Gastroesophageal sphincter (tissue), 4 donors: ENCODE measurements around the gene PANK4. TPM values are rescaled to one million over a fixed set of nuclear protein-coding genes. Genes with fewer than 3 reads are reported as not detected.

Experiments
- ATAC-seq: fragments of 150-250 bp; one replicate; pipeline ENCODE4 v1.9.1; 2016; ENCODE audit warnings: mild to moderate bottlenecking, moderate library complexity
- H3K27ac ChIP-seq, 4 donors: fragments of 200-600 bp; sonication (generic) in 3 of 4; 1 replicate in 3 of 4; 2 replicates in 1 of 4; pipeline ENCODE4 v1.5.1; 2016 to 2019
- H3K27me3 ChIP-seq: fragments of 200-600 bp; sonication (generic); one replicate; pipeline ENCODE4 v1.5.1; 2019
- H3K36me3 ChIP-seq, 2 donors: fragments of 200-600 bp; sonication (generic); one replicate each; pipeline ENCODE4 v1.5.1; 2019; ENCODE audit warnings: control low read depth in 1 of 2
- H3K4me1 ChIP-seq, 3 donors: fragments of 200-600 bp; sonication (generic); 1 replicate in 2 of 3; 2 replicates in 1 of 3; pipeline ENCODE4 v1.5.1; 2016 to 2019; ENCODE audit warnings: control low read depth in 2 of 3
- H3K4me3 ChIP-seq, 2 donors: fragments of 200-600 bp; sonication (generic); one replicate each; pipeline ENCODE4 v1.5.1; 2019; ENCODE audit warnings: mild to moderate bottlenecking in 1 of 2, moderate library complexity in 1 of 2
- H3K9me3 ChIP-seq, 3 donors: fragments of 200-600 bp; sonication (generic); one replicate each; pipeline ENCODE4 v1.5.1; 2017 to 2019; ENCODE audit warnings: control low read depth in 2 of 3
- EP300 ChIP-seq: sonication (generic); formaldehyde crosslinking; IDR thresholded peaks from one replicate; pipeline ENCODE4 v1.6.1; 2017; ENCODE audit warnings: antibody characterized with exemption, mild to moderate bottlenecking
- POLR2A ChIP-seq, 2 donors: fragments of 450-650 bp; IDR thresholded peaks; one replicate each; pipeline ENCODE4 v1.6.1; 2017; ENCODE audit warnings: antibody characterized with exemption in 2 of 2, mild to moderate bottlenecking in 2 of 2, moderate library complexity in 1 of 2
- POLR2AphosphoS5 ChIP-seq: sonication (generic); formaldehyde crosslinking; IDR thresholded peaks from one replicate; pipeline ENCODE4 v1.6.1; 2017; ENCODE audit warnings: antibody characterized with exemption
- WGBS, 2 donors: methylation state at CpG; one replicate each; pipeline ENCODE4 v1.1.5; 2018; ENCODE audit warnings: low coverage in 1 of 2; 5-methylcytosine and 5-hydroxymethylcytosine counted together
- total RNA-seq, 4 donors: library from RNA; depleted of rRNA; stranded (reverse); fragments of >200 nt; gene quantifications; one replicate each; pipeline ENCODE4 v1.1.0, GENCODE V29; 2016
- TF ChIP-seq, protein P1 (sequence below), 4 experiments: fragments of 200-600 bp in 2 of 4; fragments of 450-650 bp in 2 of 4; sonication (generic) in 1 of 4; IDR thresholded peaks; one replicate each; pipeline ENCODE4 v1.5.1; 2017 to 2019; ENCODE audit warnings: antibody characterized with exemption in 4 of 4, mild to moderate bottlenecking in 2 of 4, moderate library complexity in 2 of 4

PANK4 gene
- total RNA-seq, 4 donors from 2014 or later: 32.6 to 46.8 (median 34.0) TPM

DNA sequence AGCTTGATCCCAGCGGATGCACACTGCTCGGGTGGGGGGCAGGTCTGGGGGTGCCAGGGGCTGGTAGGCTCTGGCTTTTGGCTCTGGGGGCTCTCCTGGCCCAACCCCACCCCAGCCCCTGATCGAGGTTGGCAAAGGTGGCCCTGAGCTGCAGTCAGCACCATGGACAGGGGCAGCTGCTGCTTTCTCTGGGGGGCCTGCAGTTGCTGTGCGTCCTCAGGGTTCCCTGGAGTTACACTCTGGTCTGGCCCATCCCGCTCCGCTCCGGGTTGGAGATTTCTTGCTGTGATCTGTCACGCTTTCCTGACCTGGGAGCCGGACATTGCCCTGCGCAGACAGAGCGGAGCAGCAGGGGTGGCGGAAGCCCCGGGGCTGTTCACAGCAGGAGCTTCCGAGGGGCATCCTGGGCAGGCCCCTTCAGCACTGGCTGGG, 58.3 kb downstream of the PANK4 start:
- ATAC-seq: no peak
- peaks cover 0 to 4% (median 0%) of the 10 kb centered on the region in 3 donors for H3K4me1 ChIP-seq
- WGBS, 2 donors: no CpG with 5 or more reads among the region's 14 CpGs
- TF ChIP-seq EP300 (no peak), POLR2A (IDR thresholded peaks at IDR 0.05) (no peak), POLR2AphosphoS5 (no peak)
- TF ChIP-seq, protein P1, sequence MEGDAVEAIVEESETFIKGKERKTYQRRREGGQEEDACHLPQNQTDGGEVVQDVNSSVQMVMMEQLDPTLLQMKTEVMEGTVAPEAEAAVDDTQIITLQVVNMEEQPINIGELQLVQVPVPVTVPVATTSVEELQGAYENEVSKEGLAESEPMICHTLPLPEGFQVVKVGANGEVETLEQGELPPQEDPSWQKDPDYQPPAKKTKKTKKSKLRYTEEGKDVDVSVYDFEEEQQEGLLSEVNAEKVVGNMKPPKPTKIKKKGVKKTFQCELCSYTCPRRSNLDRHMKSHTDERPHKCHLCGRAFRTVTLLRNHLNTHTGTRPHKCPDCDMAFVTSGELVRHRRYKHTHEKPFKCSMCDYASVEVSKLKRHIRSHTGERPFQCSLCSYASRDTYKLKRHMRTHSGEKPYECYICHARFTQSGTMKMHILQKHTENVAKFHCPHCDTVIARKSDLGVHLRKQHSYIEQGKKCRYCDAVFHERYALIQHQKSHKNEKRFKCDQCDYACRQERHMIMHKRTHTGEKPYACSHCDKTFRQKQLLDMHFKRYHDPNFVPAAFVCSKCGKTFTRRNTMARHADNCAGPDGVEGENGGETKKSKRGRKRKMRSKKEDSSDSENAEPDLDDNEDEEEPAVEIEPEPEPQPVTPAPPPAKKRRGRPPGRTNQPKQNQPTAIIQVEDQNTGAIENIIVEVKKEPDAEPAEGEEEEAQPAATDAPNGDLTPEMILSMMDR (IDR thresholded peaks at IDR 0.05): no peak
- H3K9me3 ChIP-seq: no peaks in the 10 kb centered on the region
- H3K36me3 ChIP-seq: no peaks in the 10 kb centered on the region
- H3K27me3 ChIP-seq: peaks cover 100% of the 10 kb centered on the region
- no peak overlapping the region for H3K4me3 ChIP-seq
- no peak overlapping the region for H3K27ac ChIP-seq

DNA sequence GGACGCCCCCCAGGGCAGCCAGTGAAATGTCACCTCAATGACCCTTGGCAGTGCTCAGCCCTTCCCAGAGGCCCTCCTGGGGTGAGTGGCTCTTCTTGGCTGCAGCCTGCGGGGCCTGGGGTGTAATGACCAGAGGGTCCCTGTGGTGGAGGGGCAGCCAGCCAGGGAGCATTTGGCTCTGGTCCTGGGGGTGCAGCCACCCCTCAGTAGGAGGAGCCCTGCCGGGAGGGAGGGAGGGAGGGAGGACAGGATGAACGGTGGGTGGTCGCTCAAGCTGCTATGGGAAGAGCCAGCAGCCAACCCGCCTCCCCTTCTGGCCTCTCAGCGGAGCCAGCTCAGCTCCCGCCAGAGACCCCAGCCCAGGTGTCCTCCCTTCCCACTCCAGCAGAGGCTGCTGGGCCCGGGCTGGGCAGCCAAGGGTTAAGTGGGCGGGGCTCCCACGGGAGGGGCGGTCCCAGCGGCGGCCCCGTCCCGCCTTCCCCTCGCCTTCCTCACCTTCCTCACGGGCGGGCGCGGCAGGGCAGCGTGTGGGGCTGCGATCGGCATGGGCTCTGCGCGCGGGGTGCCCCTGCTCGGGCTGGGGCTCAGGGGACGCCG, 59.3 kb downstream of the PANK4 start:
- no peak overlapping the region for H3K27ac ChIP-seq
- ATAC-seq: no peak
- TF ChIP-seq, protein P1 (IDR thresholded peaks at IDR 0.05): no peak
- no peak overlapping the region for H3K4me3 ChIP-seq
- H3K4me1 ChIP-seq: peaks cover 0 to 4% (median 0%) of the 10 kb centered on the region in 3 donors
- peaks cover 100% of the 10 kb centered on the region for H3K27me3 ChIP-seq
- H3K36me3 ChIP-seq: no peaks in the 10 kb centered on the region
- H3K9me3 ChIP-seq: no peaks in the 10 kb centered on the region
- whole genome bisulfite sequencing, 2 donors: 0% methylated on average over 1 of the region's 30 CpGs; no CpG with 5 or more reads in 1 of the 2 donors

DNA sequence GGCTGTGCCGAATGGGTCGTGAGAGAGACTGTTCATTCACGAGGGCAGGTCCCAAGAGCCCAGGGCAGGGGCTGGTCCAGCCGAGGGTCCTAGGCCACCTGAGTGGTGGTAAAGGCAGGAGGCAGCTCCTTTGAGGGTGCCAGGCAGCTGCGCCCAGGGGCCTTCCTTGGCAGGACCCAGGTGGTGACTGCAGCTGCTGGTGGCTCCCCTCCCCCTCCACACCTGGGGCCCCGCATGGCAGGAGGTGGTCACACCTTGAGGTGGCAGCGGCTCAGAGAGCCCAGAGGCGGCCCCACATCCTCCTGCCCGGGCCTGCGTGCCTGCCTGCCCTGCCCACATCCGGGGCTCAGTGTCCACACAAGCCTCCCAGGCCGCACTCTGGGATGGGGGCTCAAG, 60.1 kb downstream of the PANK4 start:
- no CpG with 5 or more reads among the region's 12 CpGs for WGBS, 2 donors
- no peaks in the 10 kb centered on the region for H3K36me3 ChIP-seq
- peaks cover 0 to 4% (median 0%) of the 10 kb centered on the region in 3 donors for H3K4me1 ChIP-seq
- no peak overlapping the region for H3K4me3 ChIP-seq
- H3K9me3 ChIP-seq: no peaks in the 10 kb centered on the region
- H3K27me3 ChIP-seq: peaks cover 100% of the 10 kb centered on the region
- no peak for ATAC-seq
- TF ChIP-seq EP300: no peak
- TF ChIP-seq POLR2AphosphoS5: no peak
- TF ChIP-seq, protein P1 (IDR thresholded peaks at IDR 0.05): no peak
- TF ChIP-seq POLR2A (IDR thresholded peaks at IDR 0.05): no peak
- no peak overlapping the region for H3K27ac ChIP-seq

DNA sequence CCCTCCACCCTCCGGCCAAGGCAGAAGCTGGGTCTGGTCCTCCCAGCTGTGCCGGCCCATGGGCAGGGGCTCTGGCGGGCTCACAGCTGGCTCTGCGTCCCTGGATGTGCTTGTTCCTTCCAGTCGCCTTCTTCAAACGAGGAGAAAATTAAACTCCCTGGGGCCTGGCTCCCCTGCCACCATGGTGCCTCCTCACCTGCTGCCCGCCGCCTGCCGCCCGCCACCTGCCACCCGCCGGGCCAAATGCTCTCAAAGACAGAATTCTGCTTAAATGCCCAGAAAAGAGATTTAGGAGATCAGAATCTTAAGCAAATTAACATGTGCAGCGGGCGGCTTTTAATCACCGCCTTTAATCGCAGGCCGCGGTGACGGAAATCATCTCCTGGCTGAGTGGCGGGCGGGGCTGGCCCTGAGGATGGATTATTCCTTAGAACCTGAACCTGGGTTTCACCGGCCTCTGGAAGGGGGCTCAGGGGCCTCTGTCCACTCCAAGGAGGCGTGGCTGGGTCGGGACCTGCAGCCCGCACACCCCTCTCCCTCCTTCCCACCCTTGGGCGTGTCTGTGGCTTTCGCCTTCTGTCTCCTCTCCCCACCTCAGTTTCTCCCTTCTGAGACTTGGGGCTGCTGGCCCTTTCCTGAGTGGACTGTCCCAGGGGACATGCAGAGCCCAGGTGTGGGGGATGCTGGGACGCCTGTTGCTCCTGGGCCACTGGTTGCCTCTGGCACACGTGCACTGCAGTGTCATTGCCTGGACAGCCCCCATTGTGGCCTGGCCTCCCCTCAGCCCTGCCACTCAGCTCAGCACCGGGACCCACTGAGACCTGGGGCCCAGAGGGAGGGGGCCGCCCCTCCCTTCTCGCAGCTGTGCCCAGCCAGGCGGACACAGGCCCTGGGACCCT, 60.8 kb downstream of the PANK4 start:
- no peaks in the 10 kb centered on the region for H3K36me3 ChIP-seq
- no peaks in the 10 kb centered on the region for H3K9me3 ChIP-seq
- peaks cover 0 to 4% (median 0%) of the 10 kb centered on the region in 3 donors for H3K4me1 ChIP-seq
- no peak overlapping the region for H3K4me3 ChIP-seq
- H3K27ac ChIP-seq: no peak overlapping the region
- peaks cover 100% of the 10 kb centered on the region for H3K27me3 ChIP-seq
- WGBS, 2 donors: 60 to 73% methylated on average over 1 to 6 of the region's 33 CpGs
- TF ChIP-seq POLR2A (IDR thresholded peaks at IDR 0.05) (no peak), POLR2AphosphoS5 (no peak), EP300 (no peak)
- TF ChIP-seq, protein P1 (IDR thresholded peaks at IDR 0.05): no peak
- no peak for ATAC-seq
